HG03521 (cell line): ENCODE results near the gene TBL1XR1.
A peak's percentile ranks its signal among the peaks of the same experiment; 100 is the strongest.
"Not testable (repeated sequence)": the region's sequence is repeated elsewhere in the genome, so short reads cannot be mapped to it uniquely, and the experiment has no call there.

Experiments used
- ATAC-seq: cut with Tn5 transposase; IDR thresholded peaks from one replicate; pipeline ENCODE4 v1.9.1; 2021; ENCODE audit warnings: mild to moderate bottlenecking, moderate library complexity; ENCODE audit not compliant: unreplicated experiment

TBL1XR1 gene

DNA sequence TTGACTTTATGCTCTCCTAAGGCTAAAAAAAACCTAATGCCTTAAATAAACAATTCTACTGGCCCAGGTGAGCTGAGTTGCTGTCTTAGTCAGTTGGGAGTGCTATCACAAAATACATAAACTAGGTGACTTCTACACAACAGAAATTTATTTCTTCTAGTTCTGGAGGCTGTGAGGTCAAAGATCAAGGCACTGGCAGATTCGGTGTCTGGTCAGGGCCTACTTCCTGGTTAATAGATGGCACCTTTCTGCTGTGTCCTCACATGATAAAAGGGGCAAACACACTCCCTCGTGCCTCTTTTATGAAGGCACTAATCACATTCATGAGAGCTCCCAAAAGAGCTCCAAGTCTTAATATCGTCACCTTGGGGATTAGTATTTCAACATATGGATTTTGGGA lies 11.5 kb upstream of the TBL1XR1 start:
- no peak for ATAC-seq

GRCh38 chr3:177208223-177208622 lies 10.9 kb upstream of the TBL1XR1 start:
- no peak for ATAC-seq

DNA sequence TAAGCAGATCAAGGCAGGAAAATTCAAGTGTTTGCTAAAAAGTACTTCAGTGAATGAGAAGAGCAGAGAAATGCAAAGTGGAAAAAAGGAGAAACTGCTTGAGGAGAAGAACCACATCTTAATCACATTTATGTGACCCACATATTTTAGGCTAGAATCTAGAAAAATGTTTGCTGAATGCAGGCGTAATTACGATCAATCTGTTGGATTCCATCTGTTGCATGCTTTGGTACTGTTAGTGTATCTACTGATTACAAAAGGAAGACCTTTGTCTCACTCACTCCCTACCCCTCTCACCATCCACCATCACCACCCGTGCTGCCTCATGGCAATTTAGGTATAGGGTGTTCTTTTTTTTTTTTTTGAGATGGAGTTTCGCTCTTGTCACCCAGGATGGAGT lies 9.7 kb upstream of the TBL1XR1 start:
- no peak for ATAC-seq

GRCh38 chr3:177203689-177204395 lies 6.6 kb upstream of the TBL1XR1 start:
- no peak for ATAC-seq

- not testable (repeated sequence) for ATAC-seq
Measured at GRCh38 chr3:177203016-177203415, 5.7 kb upstream of the TBL1XR1 start.

DNA sequence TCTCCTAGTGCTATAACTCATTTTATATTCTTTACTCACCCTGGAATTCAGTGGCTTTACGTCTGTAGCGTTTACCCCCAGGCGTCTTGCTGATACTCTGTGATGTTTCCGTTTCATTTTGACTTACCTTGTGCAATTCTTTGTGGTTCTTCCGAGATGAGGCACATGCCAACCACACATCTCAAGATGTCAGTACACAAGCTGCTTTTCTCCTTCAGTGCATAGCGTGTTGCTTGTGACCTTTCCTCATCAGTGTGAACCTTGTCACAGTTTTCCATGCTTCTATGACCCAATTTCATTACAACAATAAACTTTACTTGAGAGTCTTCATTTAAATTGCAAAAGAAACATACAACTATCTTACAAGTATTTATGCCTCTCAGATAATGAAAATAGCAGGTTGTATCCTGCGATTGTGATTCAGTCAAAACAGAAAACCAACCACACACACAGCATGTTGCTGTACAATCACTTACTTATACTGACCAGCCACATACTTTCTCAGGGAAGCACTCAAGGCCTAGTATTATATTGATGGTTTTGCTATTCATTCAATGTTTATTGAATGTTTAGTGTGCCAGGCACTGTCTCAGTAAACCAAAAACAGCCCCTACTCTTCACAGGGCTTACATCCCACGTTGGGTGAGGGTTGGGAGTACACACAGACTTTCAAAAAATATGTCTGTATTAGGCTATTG lies 4.6 kb upstream of the TBL1XR1 start:
- peak; percentile 61 for ATAC-seq

DNA sequence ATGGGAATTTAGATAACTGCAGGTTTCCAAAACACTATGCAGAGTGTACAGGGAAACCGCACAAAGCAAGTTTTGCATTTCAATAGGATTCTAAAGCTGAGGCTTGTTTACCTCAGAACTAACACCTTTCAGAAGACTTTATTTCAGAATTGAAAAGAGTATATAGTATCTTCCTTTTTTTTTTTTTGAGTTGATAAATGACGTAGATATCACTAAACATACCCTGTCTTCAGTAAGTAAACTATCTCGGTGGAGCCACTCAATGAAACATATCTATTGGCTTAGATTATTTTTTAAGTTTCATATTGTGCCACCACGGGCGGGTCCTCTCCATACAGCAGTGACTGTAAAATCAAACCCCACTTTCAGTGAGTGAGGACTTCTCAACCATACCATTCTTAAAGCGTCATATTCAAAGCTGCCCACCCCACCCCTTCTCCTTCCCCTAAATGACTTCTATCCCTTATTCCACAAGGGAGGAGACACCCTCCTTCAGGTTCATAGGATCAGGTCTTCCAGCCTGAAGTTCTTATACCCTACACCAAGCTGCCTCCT lies 2.0 kb upstream of the TBL1XR1 start:
- ATAC-seq, result no peak

DNA sequence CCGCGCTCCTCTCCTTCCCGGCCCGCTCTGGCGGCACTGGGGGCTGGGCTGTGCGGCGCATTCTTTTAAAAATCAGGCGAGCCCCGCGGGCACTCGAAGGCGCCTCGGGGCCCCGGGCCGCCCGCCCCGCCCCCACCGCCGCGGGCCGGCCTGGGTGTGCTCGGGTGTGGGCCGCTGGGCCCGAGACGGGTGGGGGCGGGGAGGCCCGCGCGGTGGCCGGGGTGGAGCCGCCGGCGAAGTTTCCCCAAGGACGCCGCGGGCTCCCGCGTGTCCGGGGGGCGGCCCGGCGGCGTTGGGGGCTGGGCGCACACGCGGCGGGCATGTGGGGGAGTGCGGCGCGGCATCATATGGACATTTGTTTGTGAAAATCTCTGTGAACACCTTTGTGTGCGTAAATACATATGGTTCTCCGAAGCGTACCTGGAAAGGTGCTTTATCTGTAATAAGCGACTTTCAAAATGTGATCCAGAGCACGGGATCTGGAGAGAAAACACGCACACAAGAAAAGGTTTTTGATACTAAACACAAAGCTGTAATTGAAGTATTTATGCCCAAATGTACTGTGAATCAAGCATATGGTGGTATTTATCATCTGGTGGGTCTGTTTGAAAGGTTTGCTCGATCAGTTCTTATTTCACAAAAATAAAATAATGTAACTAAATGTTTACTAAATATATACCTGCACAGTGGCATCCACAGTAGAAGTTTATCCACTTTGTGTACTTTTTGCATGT lies 612 bp upstream of the TBL1XR1 start:
- peak; percentile 39 for ATAC-seq

GRCh38 chr3:177196456-177197040 lies 734 bp downstream of the TBL1XR1 start:
- no peak for ATAC-seq

DNA sequence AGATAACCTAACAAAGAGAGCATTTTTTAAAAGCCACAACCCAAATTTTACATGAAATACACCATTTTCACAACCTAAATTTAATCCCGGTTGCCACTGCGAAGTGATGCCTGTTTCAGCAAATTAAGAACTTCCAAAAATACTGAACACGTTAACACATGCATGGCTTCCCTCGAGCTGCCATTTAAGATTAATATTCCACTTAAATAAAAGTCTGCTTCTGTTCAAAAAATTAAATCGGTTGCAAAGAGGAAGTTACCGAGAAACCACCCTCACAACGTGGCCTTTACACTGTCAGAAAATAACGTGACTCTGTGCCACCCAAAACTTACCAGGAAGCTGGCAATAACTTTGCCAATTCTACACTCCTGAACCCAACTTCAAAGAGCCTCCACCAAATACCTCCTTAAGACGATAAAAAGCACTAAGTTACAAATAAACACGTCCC lies 1.2 kb downstream of the TBL1XR1 start:
- ATAC-seq, result no peak

DNA sequence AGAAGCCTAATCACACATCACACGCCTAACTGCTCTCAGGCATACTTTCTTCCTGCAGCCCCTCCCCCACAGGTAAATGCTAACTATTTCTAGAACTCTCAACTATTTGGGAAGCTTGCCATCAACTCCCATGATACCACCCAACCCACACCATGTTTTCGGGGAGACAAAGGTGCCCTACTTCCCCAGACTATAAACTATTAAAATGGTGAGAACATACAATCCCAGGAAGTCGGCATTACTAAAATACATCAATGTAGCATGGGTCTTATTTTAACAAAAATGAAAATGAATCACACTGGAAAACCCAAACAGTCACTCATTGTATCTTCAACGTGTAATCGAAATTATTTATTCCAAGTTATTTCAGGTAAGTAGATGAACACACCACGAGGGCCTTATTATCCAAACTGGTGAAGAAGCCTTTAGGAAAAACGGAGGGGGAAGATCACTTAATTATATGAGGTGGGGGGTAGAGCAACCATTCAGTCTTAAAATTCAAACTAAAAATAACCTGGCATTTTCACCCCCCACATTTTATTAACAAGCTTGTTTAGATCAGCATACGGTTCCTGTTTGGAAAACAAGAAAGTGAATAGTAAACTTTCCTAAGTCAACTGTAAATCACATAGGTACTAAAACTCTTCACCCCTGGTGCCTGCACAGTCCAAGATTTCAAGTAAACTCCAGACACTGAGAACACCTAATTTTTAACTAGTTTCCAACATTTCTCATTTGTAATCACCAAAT lies 1.9 kb downstream of the TBL1XR1 start:
- no peak for ATAC-seq

GRCh38 chr3:177194299-177194698 lies 3.0 kb downstream of the TBL1XR1 start:
- ATAC-seq, result no peak

DNA sequence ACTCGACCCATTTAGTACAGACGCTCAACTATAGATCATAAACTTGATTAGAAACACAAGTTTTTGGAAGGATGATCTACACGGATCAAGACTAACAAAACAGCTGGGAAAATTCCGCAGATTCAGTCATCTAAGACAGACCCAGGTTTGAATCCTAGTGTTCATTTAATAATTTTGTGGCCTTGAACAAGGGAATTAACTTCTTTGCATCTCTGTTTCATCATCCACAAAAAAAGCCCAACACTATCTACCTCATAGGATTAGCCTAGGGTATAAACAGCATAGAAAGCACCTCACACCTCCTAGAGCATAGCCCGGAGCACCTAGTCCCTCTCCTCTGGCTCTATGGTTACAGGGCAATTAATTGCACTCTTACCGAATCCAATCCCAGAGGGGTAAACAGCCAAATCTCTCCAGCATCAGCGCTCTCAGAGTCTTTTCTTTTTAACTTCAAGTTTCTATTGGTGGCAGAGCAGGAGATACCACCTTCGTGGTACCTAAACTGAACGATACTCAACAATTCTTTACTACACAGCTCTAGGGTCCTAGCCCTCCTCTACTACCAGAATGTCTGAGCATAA lies 3.5 kb downstream of the TBL1XR1 start:
- no peak for ATAC-seq

- not testable (repeated sequence) for ATAC-seq
Measured at GRCh38 chr3:177193275-177193674, 4.0 kb downstream of the TBL1XR1 start.

- ATAC-seq, result no peak
Measured at GRCh38 chr3:177190756-177191681, 6.3 kb downstream of the TBL1XR1 start.

DNA sequence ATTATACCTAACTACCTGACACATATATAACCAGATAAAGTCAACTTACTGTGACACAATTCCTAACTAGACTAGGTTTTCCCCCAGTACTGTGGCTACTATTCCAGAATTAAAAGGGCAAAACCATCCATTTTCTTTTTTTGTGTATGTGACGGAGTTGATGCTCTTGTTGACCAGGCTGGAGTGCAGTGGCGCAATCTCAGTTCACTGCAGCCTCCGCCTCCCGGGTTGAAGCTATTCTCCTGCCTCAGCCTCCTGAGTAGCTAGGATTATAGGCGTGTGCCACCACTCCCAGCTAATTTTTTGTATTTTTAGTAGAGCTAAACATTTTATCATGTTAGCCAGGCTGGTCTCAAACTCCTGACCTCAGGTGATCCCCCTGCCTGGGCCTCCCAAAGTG lies 7.1 kb downstream of the TBL1XR1 start:
- not testable (repeated sequence) for ATAC-seq

DNA sequence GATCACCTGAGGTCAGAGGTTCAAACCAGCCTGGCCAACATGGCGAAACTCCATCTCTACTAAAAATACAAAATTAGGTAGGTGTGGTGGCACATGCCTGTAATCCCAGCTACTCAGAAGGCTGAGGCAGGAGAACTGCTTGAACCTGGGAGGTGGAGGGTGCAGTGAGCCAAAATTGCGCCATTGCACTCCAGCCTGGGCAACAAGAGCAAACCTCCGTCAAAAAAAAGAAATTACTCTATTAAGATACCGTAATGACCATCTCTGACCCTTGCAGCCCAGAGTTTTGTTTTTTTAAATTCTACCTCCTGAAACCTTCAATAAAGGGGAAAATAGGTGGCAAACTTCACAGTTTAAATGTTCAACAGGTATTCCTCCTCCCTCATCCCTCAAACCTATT lies 9.0 kb downstream of the TBL1XR1 start:
- ATAC-seq, result not testable (repeated sequence)

DNA sequence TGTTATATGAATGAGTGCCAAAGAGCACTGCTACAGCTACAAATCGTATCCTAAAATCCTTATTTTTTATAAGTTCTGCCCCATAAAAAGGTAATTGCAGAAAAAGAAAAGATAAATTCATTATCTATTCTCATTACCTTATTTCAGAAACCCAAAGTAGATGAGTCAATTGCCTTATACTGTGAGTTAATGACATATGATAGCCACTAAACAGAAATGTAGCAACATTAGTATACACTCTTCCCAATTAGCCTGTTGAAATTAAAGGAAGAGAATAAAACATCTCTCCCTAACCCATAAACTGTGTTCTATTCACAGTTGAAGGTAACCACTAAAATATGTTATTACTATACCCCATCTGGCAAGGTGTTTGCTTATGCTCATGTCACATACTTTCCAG lies 11.0 kb downstream of the TBL1XR1 start:
- no peak for ATAC-seq

DNA sequence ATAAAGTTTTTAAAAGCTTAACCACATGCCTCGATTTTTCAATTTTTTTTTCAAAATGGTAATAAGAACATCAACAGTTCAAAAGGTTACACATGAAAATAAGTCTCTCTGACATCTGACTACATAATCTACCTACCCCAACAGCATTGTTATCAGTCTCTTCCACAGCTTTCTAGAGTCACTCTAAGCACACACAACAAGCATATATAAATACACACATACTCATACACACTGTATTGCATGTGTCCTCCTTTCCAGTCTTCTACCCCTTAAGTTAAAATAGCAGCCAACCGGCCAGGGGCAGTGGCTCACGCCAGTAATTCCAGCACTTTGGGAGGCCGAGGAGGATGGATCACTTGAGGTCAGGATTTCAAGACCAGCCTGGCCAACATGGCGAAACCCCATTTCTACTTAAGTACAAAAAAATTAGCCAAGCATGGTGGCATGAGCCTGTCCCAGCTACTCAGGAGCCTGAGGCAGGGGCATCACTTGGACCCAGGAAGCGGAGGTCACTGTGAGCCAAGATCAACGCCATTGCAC lies 12.2 kb downstream of the TBL1XR1 start:
- peak; percentile 35 for ATAC-seq
